GM21723 (cell line): ENCODE measurements around the gene CDON.
"Not testable (repeated sequence)": the region's sequence is repeated elsewhere in the genome, so short reads cannot be mapped to it uniquely, and the experiment has no call there.

ENCODE experiments used
- ATAC-seq: cut with Tn5 transposase; IDR thresholded peaks from one replicate; pipeline ENCODE4 v1.9.1; 2021; ENCODE audit warnings: mild to moderate bottlenecking, moderate library complexity; ENCODE audit not compliant: unreplicated experiment

Gene CDON

GRCh38 chr11:126051117-126051516 is 11.5 kb downstream of the CDON start:
- no peak for ATAC-seq

DNA sequence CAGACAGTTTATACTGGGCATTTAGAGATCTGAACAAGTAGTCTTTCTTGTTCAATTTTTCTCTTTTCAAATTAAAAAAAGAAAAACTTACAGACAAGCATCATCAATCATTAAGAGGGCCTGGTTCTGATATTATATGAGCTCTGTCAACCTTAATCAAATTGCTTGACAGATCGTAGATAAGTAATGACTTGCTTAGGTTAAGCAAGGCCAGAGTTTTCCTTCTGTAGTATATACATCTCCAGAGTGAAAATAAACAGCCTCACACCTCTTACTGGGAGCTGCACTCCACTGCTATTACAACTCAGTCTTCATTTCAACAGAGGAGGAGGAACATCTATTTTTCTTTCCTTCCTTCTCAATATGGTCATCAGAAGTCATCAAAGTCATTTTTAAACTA is 13.5 kb downstream of the CDON start:
- ATAC-seq = no peak

GRCh38 chr11:126048197-126048596 is 14.5 kb downstream of the CDON start:
- ATAC-seq = no peak

GRCh38 chr11:126046570-126047195 is 16.0 kb downstream of the CDON start:
- no peak for ATAC-seq

DNA sequence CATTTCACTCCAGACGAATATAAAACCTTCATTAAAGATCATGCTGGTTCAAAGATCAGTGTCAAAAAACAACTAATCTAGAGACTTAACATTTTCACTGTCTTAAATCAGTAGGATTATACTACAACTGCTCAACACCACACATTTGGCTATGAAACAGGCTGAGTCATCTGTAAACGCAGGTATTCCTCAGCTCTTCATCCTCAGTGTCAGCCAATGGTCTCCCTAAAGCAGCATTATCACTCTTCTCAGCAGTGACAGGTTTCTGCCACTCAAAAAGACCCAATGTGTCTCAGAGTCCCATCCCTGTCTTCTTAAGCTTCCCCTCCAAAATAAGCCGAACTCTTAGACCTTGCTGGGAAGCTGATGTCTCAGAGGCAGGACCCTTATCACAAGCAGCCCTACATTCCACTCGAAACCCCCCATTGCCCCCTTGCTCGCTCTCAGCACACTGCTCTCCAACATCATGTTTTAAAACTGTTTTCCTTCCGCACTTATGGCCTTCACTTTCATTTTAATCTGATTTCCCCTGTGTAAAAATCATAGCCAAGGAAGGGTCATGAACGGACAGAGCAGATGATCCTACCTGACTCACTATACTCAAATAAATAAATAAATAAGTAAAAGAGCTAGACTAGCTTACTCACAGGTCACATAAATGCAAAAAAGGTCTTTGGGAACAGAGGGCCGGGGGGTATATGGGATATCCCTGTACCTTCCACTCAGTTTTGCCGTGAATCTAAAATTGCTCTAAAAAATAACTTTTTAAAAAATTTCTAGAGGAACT is 23.0 kb downstream of the CDON start:
- ATAC-seq = no peak

DNA sequence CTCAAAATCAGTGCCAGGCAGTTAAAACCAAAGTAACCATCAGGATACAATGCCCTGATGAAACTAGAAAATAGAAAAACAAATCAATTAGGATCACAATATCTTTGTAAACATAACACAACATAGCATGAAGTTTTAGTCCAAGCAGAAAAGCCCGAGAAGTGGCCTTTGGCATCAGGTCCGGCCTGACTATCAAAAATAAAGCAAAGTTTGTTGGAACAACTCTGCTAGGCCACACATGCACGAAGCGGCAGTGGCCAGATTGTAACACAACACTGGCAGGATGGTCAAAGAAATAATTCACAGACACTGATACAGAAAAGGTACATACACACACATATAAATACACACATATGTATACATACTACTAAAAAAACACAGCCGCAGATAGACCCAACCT is 26.9 kb downstream of the CDON start:
- ATAC-seq = no peak

- ATAC-seq = no peak
Observed at GRCh38 chr11:126034933-126035425, 27.7 kb downstream of the CDON start.

GRCh38 chr11:126034039-126034932 is 28.4 kb downstream of the CDON start:
- no peak for ATAC-seq

DNA sequence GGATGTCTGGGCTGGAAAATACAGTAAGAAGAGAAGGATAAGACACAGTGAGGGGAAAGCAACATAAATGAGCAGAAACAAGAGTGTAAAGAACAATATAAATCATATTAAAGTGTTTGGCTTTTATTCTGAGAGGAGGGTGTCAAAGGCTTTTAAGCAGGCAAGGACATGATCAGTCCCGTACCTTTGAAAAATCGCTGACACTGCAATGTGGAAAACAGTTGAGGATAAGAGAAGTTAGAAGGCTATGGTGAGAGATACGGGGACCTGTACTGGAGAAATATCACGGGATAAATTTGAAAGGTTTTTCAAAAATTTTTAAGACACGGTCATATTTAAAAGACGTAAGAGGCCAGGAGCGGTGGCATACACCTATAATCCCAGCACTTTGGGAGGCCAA is 30.3 kb downstream of the CDON start:
- no peak for ATAC-seq

- ATAC-seq = no peak
Observed at GRCh38 chr11:126029805-126030204, 32.9 kb downstream of the CDON start.

GRCh38 chr11:126029237-126029636 is 33.4 kb downstream of the CDON start:
- ATAC-seq = no peak

- ATAC-seq = not testable (repeated sequence)
Observed at GRCh38 chr11:126028534-126028933, 34.1 kb downstream of the CDON start.

DNA sequence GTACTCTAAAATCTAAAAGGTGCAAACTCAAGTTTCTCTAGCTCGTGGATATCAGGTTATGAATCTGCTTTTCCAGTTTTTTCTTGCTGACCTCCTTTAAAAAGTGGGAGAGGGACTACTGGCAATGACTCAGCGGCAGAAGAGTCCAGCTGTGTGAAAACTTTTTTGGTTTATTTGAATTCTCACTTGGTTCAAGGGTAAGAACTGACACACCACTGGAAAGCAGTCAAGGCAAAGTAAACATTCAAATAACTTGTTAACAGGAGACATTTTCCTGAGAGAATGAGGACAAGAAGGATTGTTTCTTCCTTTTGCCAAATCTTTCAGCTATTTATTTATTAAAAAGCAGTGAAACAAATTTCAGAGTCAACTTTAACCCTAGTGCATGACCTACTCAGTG is 36.1 kb downstream of the CDON start:
- ATAC-seq = no peak

GRCh38 chr11:126025822-126026221 is 36.8 kb downstream of the CDON start:
- no peak for ATAC-seq

DNA sequence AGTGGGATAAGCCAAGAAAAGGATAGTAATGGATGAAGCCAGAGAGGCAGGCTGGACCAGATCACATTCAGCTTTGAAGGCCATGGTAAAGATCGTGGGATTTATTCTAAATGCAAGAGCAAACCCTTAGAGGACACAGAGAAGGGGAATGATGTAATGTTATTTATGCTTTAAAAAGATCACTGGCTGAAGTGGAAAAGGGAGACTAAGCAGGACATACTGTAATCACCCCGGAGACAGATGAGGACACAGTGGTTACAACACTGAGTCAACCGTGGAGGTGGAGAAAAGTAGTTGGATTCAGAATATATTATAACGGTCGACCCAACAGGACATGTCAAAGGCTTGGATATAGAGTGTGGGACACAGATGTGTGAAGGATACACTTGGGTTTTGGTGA is 38.5 kb downstream of the CDON start:
- no peak for ATAC-seq

DNA sequence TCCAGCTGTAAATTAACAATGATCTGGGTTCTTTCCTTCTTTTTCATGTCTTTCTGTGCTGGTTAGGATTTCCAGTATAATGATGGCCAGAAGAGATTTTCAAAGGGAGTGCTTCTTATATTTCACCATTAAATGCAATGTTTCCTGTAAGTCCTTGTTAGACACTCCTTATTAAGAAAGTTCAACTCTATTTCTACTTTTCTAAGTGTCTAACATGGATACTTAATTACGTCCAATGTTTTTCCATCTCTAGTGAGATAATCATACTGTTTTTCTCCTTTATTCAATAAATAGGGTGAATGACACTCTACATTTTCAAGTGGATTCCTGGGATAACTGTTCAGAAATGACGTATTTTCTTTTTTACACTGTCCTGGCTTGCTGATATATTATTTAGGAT is 49.8 kb downstream of the CDON start:
- no peak for ATAC-seq

GRCh38 chr11:126011754-126012153 is 50.9 kb downstream of the CDON start:
- no peak for ATAC-seq

DNA sequence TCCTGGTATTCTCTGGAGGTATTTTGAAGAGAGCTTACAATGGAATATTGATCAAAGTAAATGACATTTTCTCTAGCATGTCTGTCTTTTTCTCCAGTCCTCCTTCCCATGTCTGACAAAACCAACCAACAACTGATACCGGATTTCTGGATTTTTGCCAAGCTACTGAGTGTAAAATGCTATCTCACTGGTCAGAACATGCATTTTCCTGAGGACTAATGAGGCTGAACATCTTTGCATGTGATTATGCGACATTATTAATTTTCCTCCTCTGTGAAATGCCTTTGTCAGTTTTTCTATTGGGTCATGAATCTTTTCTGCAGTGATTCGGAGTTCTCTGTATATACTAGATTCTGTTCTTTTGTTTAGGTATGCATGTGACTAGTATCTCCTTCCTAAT is 51.4 kb downstream of the CDON start:
- ATAC-seq = no peak

DNA sequence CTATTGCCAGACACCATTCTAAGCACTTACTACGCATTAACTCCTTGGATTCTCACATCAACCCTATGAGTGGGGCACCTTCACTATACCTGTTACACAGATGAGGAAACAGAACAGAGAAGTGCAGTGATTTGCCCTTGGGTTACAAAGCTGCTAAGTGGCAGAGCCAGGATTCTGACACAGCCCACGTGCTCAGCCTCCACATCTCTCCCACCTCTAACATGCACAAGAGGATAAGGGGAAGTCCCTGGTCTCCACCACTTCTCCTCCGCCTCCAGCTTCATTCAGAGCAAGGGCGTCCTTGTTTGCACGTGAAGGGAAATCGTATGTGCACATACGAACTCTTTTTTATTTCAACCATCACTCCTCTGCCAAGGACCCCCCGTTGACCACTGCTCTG is 53.7 kb downstream of the CDON start:
- ATAC-seq = no peak

DNA sequence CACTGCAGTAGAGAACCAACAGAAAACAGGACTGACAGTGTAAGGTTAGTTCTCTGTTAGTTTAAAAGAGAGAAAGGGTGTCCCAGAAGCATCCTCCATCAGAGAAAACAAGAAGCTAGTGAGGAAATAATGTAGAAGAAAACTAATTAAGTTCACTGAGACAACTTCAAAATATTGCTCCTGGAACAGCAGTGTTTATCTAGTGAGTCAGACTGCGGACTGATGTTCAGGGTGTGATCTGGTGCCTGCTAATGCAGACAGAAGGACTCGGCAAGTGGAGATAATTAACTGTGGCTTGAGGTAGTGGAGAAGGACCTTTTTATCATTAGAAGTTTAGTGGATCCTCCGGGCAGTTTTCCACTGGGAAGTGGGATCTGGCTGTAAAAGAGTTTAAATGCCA is 55.4 kb downstream of the CDON start:
- no peak for ATAC-seq

GRCh38 chr11:126006068-126006467 is 56.6 kb downstream of the CDON start:
- no peak for ATAC-seq

DNA sequence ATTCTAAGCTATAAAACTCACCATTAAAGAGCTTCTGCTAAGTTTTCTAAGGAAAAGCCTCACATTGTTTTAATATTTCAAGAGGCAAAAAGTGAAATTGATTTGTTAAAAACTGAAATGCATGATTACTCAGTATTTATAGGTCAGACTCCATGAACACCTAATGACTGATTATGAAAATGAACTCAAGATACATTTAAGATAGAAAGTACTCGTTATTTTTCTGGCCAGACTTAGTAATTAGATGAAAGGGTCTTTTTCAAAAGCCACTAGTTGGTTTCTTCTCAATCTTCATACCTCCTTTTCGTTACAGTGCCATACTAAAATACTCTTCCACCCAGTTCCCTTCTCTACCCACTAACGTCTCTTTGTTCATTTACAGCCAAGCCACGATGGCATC is 60.5 kb downstream of the CDON start:
- ATAC-seq = no peak
